HepG2 (cell line): ENCODE data around the gene SRP9. TPM values are rescaled to one million over a fixed set of nuclear protein-coding genes. Genes with fewer than 3 reads are reported as not detected.

ENCODE experiments used
- ATAC-seq: fragments of 200-7000 bp; cut with Tn5 transposase; 3 replicates; pipeline ENCODE4 v1.9.1; 2020; ENCODE audit warnings: mild to moderate bottlenecking, moderate library complexity
- BruUV-seq: library from RNA; stranded (reverse); fragments of 400-500 nt; replicated peaks from 2 replicates; lab custom pipeline; 2021; lab: Mats Ljungman, UMichigan
- CTCF ChIA-PET: fragments of 300-600 bp; formaldehyde crosslinking; extraction: SDS; loops from one replicate; lab custom pipeline; 2021; ENCODE audit warnings: low total read pairs, inconsistent platforms, low intra/inter-chr PET ratio; lab: Yijun Ruan, JAX
- POLR2A ChIA-PET: fragments of 350-600 bp; sonication (Branson Sonifier 250); formaldehyde crosslinking; loops from one replicate; lab custom pipeline; 2020; ENCODE audit warnings: antibody characterized with exemption, inconsistent platforms; lab: Yijun Ruan, JAX
- DNase-seq: peaks from one replicate; pipeline ENCODE4 v3.0.0-alpha.2; 2015; ENCODE audit warnings: low spot score
- FAIRE-seq: peaks from 3 replicates; lab custom pipeline; 2011; peaks lifted over from hg19 to GRCh38; lab: Jason Lieb, UNC
- H2AFZ ChIP-seq: one replicate; pipeline ENCODE4 v1.6.1; 2011; ENCODE audit warnings: low read length, inconsistent platforms
- H3K27ac ChIP-seq: fragments of 300-600 bp; 3 replicates; pipeline ENCODE4 v1.8.0; 2011; ENCODE audit warnings: mixed run types, mild to moderate bottlenecking, mixed read lengths, low read length, inconsistent platforms; ENCODE audit not compliant: insufficient read depth; ENCODE audit errors: extremely low read length
- H3K27me3 ChIP-seq, 2 experiments: fragments of 200-600 bp in 1 of 2; 2 replicates in 1 of 2; 3 replicates in 1 of 2; pipeline versions ENCODE4 v1.6.0 to v1.8.0; 2011; ENCODE audit warnings: low read length in 2 of 2, mild to moderate bottlenecking in 2 of 2, moderate library complexity in 2 of 2, inconsistent platforms in 1 of 2; ENCODE audit not compliant: insufficient read depth in 2 of 2, control insufficient read depth in 1 of 2
- H3K36me3 ChIP-seq, 2 experiments: fragments of 200-600 bp in 1 of 2; replicated peaks in 1 of 2; 2 replicates in 1 of 2; 3 replicates in 1 of 2; pipeline versions ENCODE4 v1.5.1 to v1.8.0; 2011; ENCODE audit warnings: low read length in 2 of 2, inconsistent platforms in 1 of 2; ENCODE audit not compliant: insufficient read depth in 2 of 2, control insufficient read depth in 1 of 2
- H3K4me1 ChIP-seq: 2 replicates; pipeline ENCODE4 v1.5.1; 2012; ENCODE audit warnings: low read length, inconsistent platforms; ENCODE audit not compliant: insufficient read depth
- H3K4me2 ChIP-seq: 2 replicates; pipeline ENCODE4 v1.6.0; 2011; ENCODE audit warnings: low read depth, low read length, inconsistent platforms
- H3K4me3 ChIP-seq, 3 experiments: fragments of 200-600 bp in 1 of 3; sonication (generic), shearing (Covaris generic) in 1 of 3; replicated peaks in 1 of 3; 2 replicates each; pipeline ENCODE4 v1.5.1; 2011 to 2016; ENCODE audit warnings: low read length in 3 of 3, inconsistent platforms in 2 of 3, low read depth in 2 of 3, mild to moderate bottlenecking in 2 of 3, control low read depth in 1 of 3, mixed read lengths in 1 of 3; ENCODE audit not compliant: insufficient read depth in 1 of 3
- H3K79me2 ChIP-seq: one replicate; pipeline ENCODE4 v1.6.1; 2011; ENCODE audit warnings: low read length, inconsistent platforms; ENCODE audit not compliant: insufficient read depth
- H3K9ac ChIP-seq: 2 replicates; pipeline ENCODE4 v1.6.0; 2011; ENCODE audit warnings: mild to moderate bottlenecking, low read depth, low read length, inconsistent platforms; ENCODE audit not compliant: insufficient read depth
- H3K9me3 ChIP-seq: 2 replicates; pipeline ENCODE4 v1.5.1; 2012; ENCODE audit warnings: mild to moderate bottlenecking, low read length
- H4K20me1 ChIP-seq: 2 replicates; pipeline ENCODE4 v1.6.0; 2011; ENCODE audit warnings: inconsistent platforms, mild to moderate bottlenecking, low read length, moderate library complexity; ENCODE audit not compliant: insufficient read depth
- ASH2L ChIP-seq: fragments of 300-600, 200-600 bp; sonication (generic); IDR thresholded peaks from 2 replicates; pipeline ENCODE4 v1.7.0; 2017; ENCODE audit warnings: low read depth, mild to moderate bottlenecking, moderate library complexity, mixed read lengths, low read length; ENCODE audit not compliant: insufficient read length
- ATF1 ChIP-seq: IDR thresholded peaks from 2 replicates; pipeline ENCODE4 v1.6.1; 2016; ENCODE audit warnings: mild to moderate bottlenecking, control low read depth
- EED ChIP-seq: sonication (generic); formaldehyde crosslinking; IDR thresholded peaks from 2 replicates; pipeline ENCODE4 v1.5.0; 2020; ENCODE audit warnings: mild to moderate bottlenecking, missing genetic modification reagents
- HOXA5 ChIP-seq: sonication (generic); formaldehyde crosslinking; IDR thresholded peaks from 2 replicates; pipeline ENCODE4 v1.4.0; 2020; ENCODE audit warnings: missing genetic modification reagents
- KDM5A ChIP-seq: fragments of 200-600 bp; sonication (generic); IDR thresholded peaks from 2 replicates; pipeline ENCODE4 v1.7.0; 2018; ENCODE audit warnings: antibody characterized with exemption, mild to moderate bottlenecking, low read length, borderline replicate concordance
- MED13 ChIP-seq: sonication (generic); formaldehyde crosslinking; IDR thresholded peaks from 2 replicates; pipeline ENCODE4 v1.5.0; 2020; ENCODE audit warnings: missing genetic modification reagents
- PTBP1 ChIP-seq: fragments of 200-400 bp; formaldehyde crosslinking; IDR thresholded peaks from 2 replicates; pipeline ENCODE4 v1.6.1; 2018; ENCODE audit warnings: low read length, low read depth; ENCODE audit not compliant: poor library complexity, severe bottlenecking
- RAD21 ChIP-seq: fragments of 450-650 bp; formaldehyde crosslinking; IDR thresholded peaks from 2 replicates; pipeline ENCODE4 v1.5.0; 2020; ENCODE audit warnings: mild to moderate bottlenecking
- REXO4 ChIP-seq: sonication (generic); formaldehyde crosslinking; IDR thresholded peaks from 2 replicates; pipeline ENCODE4 v1.8.0; 2022; ENCODE audit warnings: missing genetic modification reagents, mild to moderate bottlenecking, borderline replicate concordance
- ZNF121 ChIP-seq: sonication (generic); formaldehyde crosslinking; IDR thresholded peaks from 2 replicates; pipeline ENCODE4 v1.5.0; 2020; ENCODE audit warnings: mild to moderate bottlenecking, missing genetic modification reagents
- ZNF317 ChIP-seq: sonication (generic); formaldehyde crosslinking; IDR thresholded peaks from 2 replicates; pipeline ENCODE4 v1.5.0; 2020; ENCODE audit warnings: mild to moderate bottlenecking, missing genetic modification reagents
- ZNF350 ChIP-seq: sonication (generic); formaldehyde crosslinking; IDR thresholded peaks from 2 replicates; pipeline ENCODE4 v1.4.0; 2020; ENCODE audit warnings: mild to moderate bottlenecking, low read depth, missing genetic modification reagents, borderline replicate concordance
- ZNF530 ChIP-seq: sonication (generic); formaldehyde crosslinking; IDR thresholded peaks from 2 replicates; pipeline ENCODE4 v1.5.0; 2020; ENCODE audit warnings: low read depth, mild to moderate bottlenecking, missing genetic modification reagents
- ZNF550 ChIP-seq: sonication (generic); formaldehyde crosslinking; IDR thresholded peaks from 2 replicates; pipeline ENCODE4 v1.4.0; 2020; ENCODE audit warnings: mild to moderate bottlenecking, missing genetic modification reagents, borderline replicate concordance
- ZNF883 ChIP-seq: sonication (generic); formaldehyde crosslinking; IDR thresholded peaks from 2 replicates; pipeline ENCODE4 v1.5.1; 2020; ENCODE audit warnings: mild to moderate bottlenecking, missing genetic modification reagents; ENCODE audit errors: not compliant biosample characterization
- WGBS: methylation state at CpG from one replicate; pipeline ENCODE4 v1.1.6; 2017; ENCODE audit warnings: low lambda C conversion rate; 5-methylcytosine and 5-hydroxymethylcytosine counted together
- in situ Hi-C: cut with HindIII; loops from 2 replicates; pipeline ENCODE4 v1.10.0; 2017; ENCODE audit warnings: low pct_unique_long_range_greater_than_20kb; ENCODE audit not compliant: extremely low pct_ligation_motif_present
- intact Hi-C: fragments of 100-400 bp; cut with micrococcal nuclease; formaldehyde crosslinking; loops from one replicate; pipeline ENCODE4 v1.10.0; 2022; ENCODE audit not compliant: unreplicated experiment
- polyA plus RNA-seq, 8 experiments: library from polyadenylated mRNA; depleted of rRNA in 3 of 8; stranded (reverse) in 7 of 8; unstranded in 1 of 8; fragments of >200 nt; fragmentation: Illumina TruSeq in 4 of 8; extraction: Trizol in 4 of 8; gene quantifications; 2 replicates each; pipeline versions ENCODE4 v1.2.1 to v1.2.3, GENCODE V29; 2011 to 2016; ENCODE audit warnings: low read depth in 4 of 8, missing spikeins in 1 of 8, mixed read lengths in 1 of 8; ENCODE audit not compliant: insufficient read depth in 1 of 8
- total RNA-seq, 5 experiments: library from RNA; depleted of rRNA; stranded (reverse); fragments of >200 nt; fragmentation: Illumina TruSeq; extraction: Trizol; gene quantifications; 2 replicates each; pipeline ENCODE4 v1.2.3, GENCODE V29; 2016; ENCODE audit warnings: low read depth in 1 of 5
- TF ChIP-seq, protein P1 (sequence below): sonication (generic); formaldehyde crosslinking; IDR thresholded peaks from 2 replicates; pipeline ENCODE4 v1.9.0; 2021; ENCODE audit warnings: missing genetic modification reagents, mild to moderate bottlenecking, borderline replicate concordance
- TF ChIP-seq, protein P2 (sequence below): sonication (generic); formaldehyde crosslinking; IDR thresholded peaks from 2 replicates; pipeline ENCODE4 v1.4.0; 2020; ENCODE audit warnings: missing genetic modification reagents
- TF ChIP-seq, protein P3 (sequence below): sonication (generic); formaldehyde crosslinking; IDR thresholded peaks from 2 replicates; pipeline ENCODE4 v1.8.0; 2022; ENCODE audit warnings: missing genetic modification reagents, mild to moderate bottlenecking, borderline replicate concordance

The SRP9 gene
- total and polyA plus RNA-seq, 2 of the 13 experiments (the other 11 are each of a cell fraction or from before 2014, with no cell fraction given): 251 to 307 TPM

DNA sequence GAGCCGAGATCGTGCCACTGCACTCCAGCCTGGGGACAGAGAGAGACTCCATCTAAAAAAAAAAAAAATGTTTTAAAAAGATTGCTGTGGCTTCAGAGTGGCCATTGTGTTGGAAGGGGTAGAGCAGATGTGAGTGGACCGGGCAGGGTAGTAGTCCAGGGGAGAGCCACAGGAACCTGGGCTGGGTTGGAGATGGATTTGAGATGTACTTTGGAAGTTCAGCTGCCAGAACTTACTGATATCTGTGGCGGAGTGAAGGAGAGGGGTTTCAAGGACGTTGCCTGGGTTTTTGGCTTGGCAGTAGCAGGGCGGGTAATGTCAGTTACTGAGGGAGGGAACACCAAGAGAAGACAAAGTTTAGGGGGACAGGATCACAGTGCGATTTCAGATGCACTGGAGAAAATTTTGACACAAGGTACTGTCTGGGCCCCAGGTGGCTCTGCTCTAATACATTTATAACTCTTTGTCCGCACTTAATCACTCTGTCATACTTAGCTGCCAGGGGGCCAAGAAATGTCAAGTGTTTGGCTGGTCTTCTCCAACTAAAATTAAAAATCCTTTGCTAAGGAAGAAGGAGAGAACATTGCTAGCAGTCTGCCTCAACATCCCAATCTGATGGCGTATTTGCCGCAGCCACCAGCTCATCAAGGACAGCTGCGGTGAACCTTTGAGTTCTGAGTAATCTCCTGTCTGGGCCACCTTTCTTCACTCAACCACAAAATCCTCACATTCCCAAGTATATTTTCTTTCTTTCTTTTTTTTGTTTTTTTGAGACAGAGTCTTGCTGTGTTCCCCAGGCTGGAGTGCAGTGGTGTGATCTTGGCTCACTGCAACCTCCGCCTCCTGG, 41.9 kb downstream of the SRP9 start:
- TF ChIP-seq ZNF350: no peak
- TF ChIP-seq, protein P1, sequence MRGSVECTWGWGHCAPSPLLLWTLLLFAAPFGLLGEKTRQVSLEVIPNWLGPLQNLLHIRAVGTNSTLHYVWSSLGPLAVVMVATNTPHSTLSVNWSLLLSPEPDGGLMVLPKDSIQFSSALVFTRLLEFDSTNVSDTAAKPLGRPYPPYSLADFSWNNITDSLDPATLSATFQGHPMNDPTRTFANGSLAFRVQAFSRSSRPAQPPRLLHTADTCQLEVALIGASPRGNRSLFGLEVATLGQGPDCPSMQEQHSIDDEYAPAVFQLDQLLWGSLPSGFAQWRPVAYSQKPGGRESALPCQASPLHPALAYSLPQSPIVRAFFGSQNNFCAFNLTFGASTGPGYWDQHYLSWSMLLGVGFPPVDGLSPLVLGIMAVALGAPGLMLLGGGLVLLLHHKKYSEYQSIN: no peak
- TF ChIP-seq PTBP1: no peak
- no peak for TF ChIP-seq ZNF550 (CRISPR knock-in tag)
- TF ChIP-seq ZNF317 (CRISPR knock-in tag): no peak
- TF ChIP-seq ZNF121 (CRISPR knock-in tag): no peak
- TF ChIP-seq RAD21 (CRISPR knock-in tag): no peak
- TF ChIP-seq ZNF530 (CRISPR knock-in tag): no peak
- no peak for TF ChIP-seq HOXA5 (CRISPR knock-in tag)
- TF ChIP-seq, protein P2, sequence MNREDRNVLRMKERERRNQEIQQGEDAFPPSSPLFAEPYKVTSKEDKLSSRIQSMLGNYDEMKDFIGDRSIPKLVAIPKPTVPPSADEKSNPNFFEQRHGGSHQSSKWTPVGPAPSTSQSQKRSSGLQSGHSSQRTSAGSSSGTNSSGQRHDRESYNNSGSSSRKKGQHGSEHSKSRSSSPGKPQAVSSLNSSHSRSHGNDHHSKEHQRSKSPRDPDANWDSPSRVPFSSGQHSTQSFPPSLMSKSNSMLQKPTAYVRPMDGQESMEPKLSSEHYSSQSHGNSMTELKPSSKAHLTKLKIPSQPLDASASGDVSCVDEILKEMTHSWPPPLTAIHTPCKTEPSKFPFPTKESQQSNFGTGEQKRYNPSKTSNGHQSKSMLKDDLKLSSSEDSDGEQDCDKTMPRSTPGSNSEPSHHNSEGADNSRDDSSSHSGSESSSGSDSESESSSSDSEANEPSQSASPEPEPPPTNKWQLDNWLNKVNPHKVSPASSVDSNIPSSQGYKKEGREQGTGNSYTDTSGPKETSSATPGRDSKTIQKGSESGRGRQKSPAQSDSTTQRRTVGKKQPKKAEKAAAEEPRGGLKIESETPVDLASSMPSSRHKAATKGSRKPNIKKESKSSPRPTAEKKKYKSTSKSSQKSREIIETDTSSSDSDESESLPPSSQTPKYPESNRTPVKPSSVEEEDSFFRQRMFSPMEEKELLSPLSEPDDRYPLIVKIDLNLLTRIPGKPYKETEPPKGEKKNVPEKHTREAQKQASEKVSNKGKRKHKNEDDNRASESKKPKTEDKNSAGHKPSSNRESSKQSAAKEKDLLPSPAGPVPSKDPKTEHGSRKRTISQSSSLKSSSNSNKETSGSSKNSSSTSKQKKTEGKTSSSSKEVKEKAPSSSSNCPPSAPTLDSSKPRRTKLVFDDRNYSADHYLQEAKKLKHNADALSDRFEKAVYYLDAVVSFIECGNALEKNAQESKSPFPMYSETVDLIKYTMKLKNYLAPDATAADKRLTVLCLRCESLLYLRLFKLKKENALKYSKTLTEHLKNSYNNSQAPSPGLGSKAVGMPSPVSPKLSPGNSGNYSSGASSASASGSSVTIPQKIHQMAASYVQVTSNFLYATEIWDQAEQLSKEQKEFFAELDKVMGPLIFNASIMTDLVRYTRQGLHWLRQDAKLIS (CRISPR knock-in tag): no peak
- no peak for TF ChIP-seq MED13
- no peak for TF ChIP-seq ZNF883 (CRISPR knock-in tag)
- TF ChIP-seq ATF1: no peak
- TF ChIP-seq REXO4 (CRISPR knock-in tag): no peak
- TF ChIP-seq, protein P3, sequence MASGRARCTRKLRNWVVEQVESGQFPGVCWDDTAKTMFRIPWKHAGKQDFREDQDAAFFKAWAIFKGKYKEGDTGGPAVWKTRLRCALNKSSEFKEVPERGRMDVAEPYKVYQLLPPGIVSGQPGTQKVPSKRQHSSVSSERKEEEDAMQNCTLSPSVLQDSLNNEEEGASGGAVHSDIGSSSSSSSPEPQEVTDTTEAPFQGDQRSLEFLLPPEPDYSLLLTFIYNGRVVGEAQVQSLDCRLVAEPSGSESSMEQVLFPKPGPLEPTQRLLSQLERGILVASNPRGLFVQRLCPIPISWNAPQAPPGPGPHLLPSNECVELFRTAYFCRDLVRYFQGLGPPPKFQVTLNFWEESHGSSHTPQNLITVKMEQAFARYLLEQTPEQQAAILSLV (CRISPR knock-in tag): no peak
- no peak for TF ChIP-seq KDM5A
- TF ChIP-seq EED: no peak
- no peak for TF ChIP-seq ASH2L
- Histone ChIP-seq H3K27me3 (no peaks in the 10 kb centered on the region), H4K20me1 (no peaks in the 10 kb centered on the region), H3K9me3 (no peaks in the 10 kb centered on the region), H3K9ac (0 out of 2 replicates have a peak overlapping the region, but pooled peaks have one; percentile 1), H3K4me3 (no peak overlapping the region), H3K4me1 (peaks cover 92% of the 10 kb centered on the region), H3K27ac (peak overlapping the region; percentile 30), H3K4me2 (no peak overlapping the region), H3K36me3 (peaks cover 2 to 8% of the 10 kb centered on the region in 2 experiments; a peak in 3 of 5 replicates), H3K79me2 (peaks cover 33% of the 10 kb centered on the region), H2AFZ (no peak overlapping the region)
- in situ Hi-C loops: no loop called here
- FAIRE-seq: no peak
- no TSS peak for BruUV-seq
- POLR2A ChIA-PET: no interaction called here
- no peak for ATAC-seq
- DNase-seq: no peak
- CTCF ChIA-PET: no interaction called here
- 96% methylated on average over 12 of the region's 12 CpGs for WGBS
- intact Hi-C loops: loop anchor here (10.0 kb wide), 1 partner anchor 105 kb away; the partner anchor contains the start of gene PYCR2
